Heart right ventricle (tissue), 16 donors: ENCODE data around the gene TCP10L. TPM values are rescaled to one million over a fixed set of nuclear protein-coding genes. Genes with fewer than 3 reads are reported as not detected.

ENCODE experiments used
- ATAC-seq, 8 donors: fragments of 200-7000 bp; cut with Tn5 transposase; one replicate each; pipeline ENCODE4 v1.9.1; 2020; ENCODE audit warnings: mild to moderate bottlenecking in 8 of 8, moderate library complexity in 8 of 8, moderate number of reproducible peaks in 1 of 8
- DNase-seq, 2 donors: peaks; one replicate each; pipeline ENCODE4 v3.0.0-alpha.2; 2020
- H3K27ac ChIP-seq, 10 donors: fragments of 200-600 bp; sonication (generic) in 2 of 10; one replicate each; pipeline versions ENCODE4 v1.5.0 to v1.8.0; 2020 to 2022; ENCODE audit warnings: mild to moderate bottlenecking in 3 of 10
- H3K27me3 ChIP-seq, 7 donors: fragments of 200-600 bp; one replicate each; pipeline ENCODE4 v1.8.0; 2021 to 2022; ENCODE audit warnings: mild to moderate bottlenecking in 2 of 7
- H3K36me3 ChIP-seq, 9 donors: fragments of 200-600 bp; sonication (generic) in 1 of 9; one replicate each; pipeline versions ENCODE4 v1.5.0 to v1.8.0; 2020 to 2022; ENCODE audit warnings: mild to moderate bottlenecking in 2 of 9
- H3K4me1 ChIP-seq, 9 donors: fragments of 200-600 bp; sonication (generic) in 1 of 9; one replicate each; pipeline versions ENCODE4 v1.5.0 to v1.8.0; 2020 to 2022; ENCODE audit warnings: mild to moderate bottlenecking in 4 of 9
- H3K4me3 ChIP-seq, 10 donors: fragments of 200-600 bp; sonication (generic) in 2 of 10; one replicate each; pipeline versions ENCODE4 v1.5.0 to v1.8.0; 2020 to 2022; ENCODE audit warnings: mild to moderate bottlenecking in 7 of 10, moderate library complexity in 2 of 10
- H3K9me3 ChIP-seq, 11 donors: fragments of 200-600 bp in 10 of 11; sonication (generic) in 2 of 11; one replicate each; pipeline versions ENCODE4 v1.5.0 to v1.8.0; 2013 to 2022; ENCODE audit warnings: mild to moderate bottlenecking in 2 of 11, control low read depth in 1 of 11, moderate library complexity in 1 of 11
- WGBS, 2 donors: extraction: QIAGEN DNeasy Blood & Tissue Kit; methylation state at CpG; one replicate each; pipeline ENCODE4 v1.1.7; 2013; ENCODE audit warnings: inconsistent platforms in 1 of 2; 5-methylcytosine and 5-hydroxymethylcytosine counted together
- intact Hi-C, 10 donors: fragments of 100-400 bp; cut with DNase I; formaldehyde crosslinking; loops; one replicate each; pipeline versions ENCODE4 v1.11.1 to v1.14.2; 2022
- polyA plus RNA-seq, 2 donors: library from polyadenylated mRNA; stranded (reverse); fragments of 200-250 nt; gene quantifications; one replicate each; pipeline ENCODE4 v1.2.3, GENCODE V29; 2013
- total RNA-seq, 10 donors: library from RNA; stranded (reverse); fragmentation: NEBNext Ultra II Directional in 3 of 10; extraction: Animal tissue kit (Norgen Biotek cat#: 25700) in 3 of 10; gene quantifications; one replicate each; pipeline versions ENCODE4 v1.2.1 to v1.2.4, GENCODE V29; 2021 to 2023
- TF ChIP-seq, protein P1 (sequence below), 9 donors: fragments of 200-600 bp; sonication (generic) in 2 of 9; IDR thresholded peaks; one replicate each; pipeline versions ENCODE4 v1.5.0 to v1.8.0; 2021 to 2022; ENCODE audit warnings: antibody characterized with exemption in 9 of 9, mild to moderate bottlenecking in 5 of 9, moderate library complexity in 1 of 9
- donor health status: Arrhythmogenic right ventricular cardiomyopathy.
- donor health status: ischemic (EF 13 %, LVEDD 7.1; RV severe dilation, severe dysfunction).
- donor health status: healthy with polysubstance abuse.
- donor health status: DM: no; HTN: yes; CAD: no.
- donor health status: DM: no; HTN: no; CAD: no.
- donor health status: ischemic (EF 25% LVEDD 6.9; RV normal size, moderate dysfunction).
- donor health status: ischemic (EF 25% LVEDD 5.7; RV mildly dilated, moderate dysfunction).
- donor health status: healthy.
- donor health status: DM: yes; HTN: yes; CAD: no.
- donor health status: Ischemic cardiomyopathy.
- donor health status: ischemic (EF 35%, LVEDD 5.7; RV mildly dilated, moderate dysfunction).
- donor health status: nonischemic (EF 11% LVEDD 7.7; RV severe dilation, severe dysfunction).
- donor health status: DM: yes; HTN: yes; CAD: no.
- donor health status: PGD.
- donor health status: ischemic (EF 29% LVEDD 5.4; RV normal size, mild dysfunction).
- donor health status: nonischemic (EF 23%, LVEDD 6.1; RV moderate dilation, normal function).

TCP10L gene
- total and polyA plus RNA-seq, 12 donors: 1.4 to 3.8 (median 2.4) TPM

DNA sequence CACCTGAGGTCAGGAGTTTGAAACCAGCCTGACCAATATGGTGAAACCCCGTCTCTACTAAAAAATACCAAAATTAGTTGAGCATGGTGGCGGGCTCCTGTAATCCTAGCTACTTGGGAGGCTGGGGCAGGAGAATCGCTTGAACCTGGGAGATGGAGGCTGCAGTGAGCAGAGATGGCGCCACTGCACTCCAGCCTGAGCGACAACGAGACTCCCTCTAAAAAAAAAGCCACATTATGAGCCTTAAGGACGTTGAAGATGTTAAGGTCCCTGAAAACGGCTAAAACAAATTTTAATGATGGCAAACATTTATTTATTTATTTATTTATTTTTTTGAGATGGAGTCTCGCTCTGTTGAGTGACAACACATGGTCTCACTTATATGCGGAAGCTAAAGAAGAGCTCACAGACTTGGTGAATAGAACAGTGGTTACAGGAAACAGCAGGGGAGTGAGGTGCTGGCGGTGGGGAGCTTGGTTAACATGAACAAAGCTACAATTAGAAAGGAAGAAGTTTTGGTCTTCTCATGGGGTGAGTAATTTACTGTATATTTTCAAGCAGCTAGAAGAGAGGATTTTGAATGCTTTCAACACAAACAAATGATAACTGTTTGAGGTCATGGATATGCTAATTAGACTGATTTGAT is 47.1 kb downstream of the TCP10L start:
- Histone ChIP-seq H3K36me3 (no peaks in the 10 kb centered on the region), H3K9me3 (no peaks in the 10 kb centered on the region), H3K4me1 (no peaks in the 10 kb centered on the region), H3K4me3 (no peak overlapping the region), H3K27ac (no peak overlapping the region), H3K27me3 (no peaks in the 10 kb centered on the region)
- TF ChIP-seq, protein P1, sequence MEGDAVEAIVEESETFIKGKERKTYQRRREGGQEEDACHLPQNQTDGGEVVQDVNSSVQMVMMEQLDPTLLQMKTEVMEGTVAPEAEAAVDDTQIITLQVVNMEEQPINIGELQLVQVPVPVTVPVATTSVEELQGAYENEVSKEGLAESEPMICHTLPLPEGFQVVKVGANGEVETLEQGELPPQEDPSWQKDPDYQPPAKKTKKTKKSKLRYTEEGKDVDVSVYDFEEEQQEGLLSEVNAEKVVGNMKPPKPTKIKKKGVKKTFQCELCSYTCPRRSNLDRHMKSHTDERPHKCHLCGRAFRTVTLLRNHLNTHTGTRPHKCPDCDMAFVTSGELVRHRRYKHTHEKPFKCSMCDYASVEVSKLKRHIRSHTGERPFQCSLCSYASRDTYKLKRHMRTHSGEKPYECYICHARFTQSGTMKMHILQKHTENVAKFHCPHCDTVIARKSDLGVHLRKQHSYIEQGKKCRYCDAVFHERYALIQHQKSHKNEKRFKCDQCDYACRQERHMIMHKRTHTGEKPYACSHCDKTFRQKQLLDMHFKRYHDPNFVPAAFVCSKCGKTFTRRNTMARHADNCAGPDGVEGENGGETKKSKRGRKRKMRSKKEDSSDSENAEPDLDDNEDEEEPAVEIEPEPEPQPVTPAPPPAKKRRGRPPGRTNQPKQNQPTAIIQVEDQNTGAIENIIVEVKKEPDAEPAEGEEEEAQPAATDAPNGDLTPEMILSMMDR (IDR thresholded peaks at IDR 0.05): no peak
- ATAC-seq: no peak
- no peak for DNase-seq
- intact Hi-C loops: no loop called here
- WGBS, 2 donors: 85 to 94% methylated on average over 11 of the region's 11 CpGs

DNA sequence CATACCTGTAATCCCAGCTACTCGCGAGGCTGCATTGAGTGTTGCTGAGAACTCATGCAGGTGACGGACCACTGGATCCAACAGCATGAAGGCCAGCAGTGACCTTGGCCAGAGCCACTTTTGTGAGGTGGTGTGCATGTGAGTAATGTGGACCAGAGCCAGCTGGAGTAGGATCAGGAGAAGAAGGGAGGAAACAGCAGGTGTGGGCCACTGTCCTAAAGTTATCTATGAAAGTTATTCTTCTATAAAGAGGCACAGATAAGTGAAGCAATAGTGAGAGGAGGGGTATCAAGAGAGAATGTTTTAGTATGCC is 47.8 kb downstream of the TCP10L start:
- H3K36me3 ChIP-seq: no peaks in the 10 kb centered on the region

DNA sequence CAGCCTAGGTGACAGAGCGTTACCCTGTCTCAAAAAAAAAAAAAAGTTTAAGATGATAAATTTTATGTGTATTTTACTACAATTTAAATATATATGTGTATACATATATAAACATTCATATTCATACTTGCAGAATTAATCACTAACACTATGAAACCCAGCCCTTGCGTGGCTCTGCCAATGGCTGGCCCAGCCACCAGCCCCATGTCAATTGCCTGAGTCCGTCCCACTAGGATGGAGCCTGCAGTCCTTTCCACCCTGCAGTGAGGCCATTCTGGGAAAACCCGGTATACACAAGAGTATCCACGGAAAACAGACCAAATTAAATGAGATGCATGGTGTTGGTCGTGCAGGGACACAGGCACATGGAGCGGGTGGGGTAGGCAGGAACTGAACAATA is 49.7 kb downstream of the TCP10L start:
- no peak overlapping the region for H3K4me3 ChIP-seq
- H3K27me3 ChIP-seq: no peaks in the 10 kb centered on the region
- intact Hi-C loops: no loop called here
- H3K27ac ChIP-seq: no peak overlapping the region
- TF ChIP-seq, protein P1 (IDR thresholded peaks at IDR 0.05): no peak
- H3K36me3 ChIP-seq: no peaks in the 10 kb centered on the region
- no peaks in the 10 kb centered on the region for H3K9me3 ChIP-seq
- peaks cover 0 to 2% (median 0%) of the 10 kb centered on the region in 9 donors for H3K4me1 ChIP-seq
- ATAC-seq (no peak), DNase-seq (no peak)
- 96 to 97% methylated on average over 7 of the region's 7 CpGs for WGBS, 2 donors

More for the DNA sequence above, 47.8 kb downstream of the TCP10L start:
- peak in 1 of 8 donors; percentile 51 for ATAC-seq
- Histone ChIP-seq H3K27ac (no peak overlapping the region), H3K9me3 (no peaks in the 10 kb centered on the region), H3K4me3 (no peak overlapping the region), H3K27me3 (no peaks in the 10 kb centered on the region), H3K4me1 (no peaks in the 10 kb centered on the region)
- TF ChIP-seq, protein P1 (IDR thresholded peaks at IDR 0.05): no peak
- intact Hi-C loops: no loop called here
- WGBS, 2 donors: 80 to 86% methylated on average over 3 of the region's 3 CpGs
- no peak for DNase-seq

DNA sequence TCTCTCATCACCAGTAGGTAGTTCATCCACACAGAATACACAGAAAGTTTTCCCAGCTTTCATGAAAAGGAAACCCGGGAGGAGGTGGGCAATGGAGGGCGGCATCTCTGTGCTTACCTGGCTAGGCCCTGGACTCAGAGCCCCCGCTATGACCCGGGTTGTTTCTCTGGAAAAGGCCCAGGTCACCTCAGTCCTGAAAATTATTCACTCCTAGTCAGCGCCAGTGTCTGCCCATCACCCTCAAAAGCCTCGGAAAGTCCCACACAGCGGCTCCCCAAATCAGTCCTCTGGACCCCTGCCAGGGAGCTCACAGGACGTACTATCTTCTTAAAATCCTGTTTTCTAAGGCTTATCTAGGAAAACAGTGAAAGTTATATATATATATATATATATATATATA is 51.2 kb downstream of the TCP10L start:
- Histone ChIP-seq H3K4me3 (no peak overlapping the region), H3K27me3 (no peaks in the 10 kb centered on the region), H3K27ac (no peak overlapping the region), H3K9me3 (no peaks in the 10 kb centered on the region), H3K36me3 (no peaks in the 10 kb centered on the region), H3K4me1 (peaks cover 0 to 2% (median 0%) of the 10 kb centered on the region in 9 donors)
- TF ChIP-seq, protein P1 (IDR thresholded peaks at IDR 0.05): no peak
- 87 to 91% methylated on average over 8 of the region's 8 CpGs for WGBS, 2 donors
- no peak for ATAC-seq
- intact Hi-C loops: no loop called here
- DNase-seq: no peak
